ENCODE data around the gene UCHL3.
"Not testable (repeated sequence)": the region's sequence is repeated elsewhere in the genome, so short reads cannot be mapped to it uniquely, and the experiment has no call there.

UCHL3 gene

GRCh38 chr13:75549262-75550158 lies at the start of gene UCHL3:
Gene UCHL3 (plus strand): TSS chr13:75549791. CDS start chr13:75549821, 30 bp downstream.
- peak; percentile 79 for DNase-seq

GRCh38 chr13:75505327-75505726 lies 44.3 kb upstream of the UCHL3 start:
- no peak for DNase-seq

DNA sequence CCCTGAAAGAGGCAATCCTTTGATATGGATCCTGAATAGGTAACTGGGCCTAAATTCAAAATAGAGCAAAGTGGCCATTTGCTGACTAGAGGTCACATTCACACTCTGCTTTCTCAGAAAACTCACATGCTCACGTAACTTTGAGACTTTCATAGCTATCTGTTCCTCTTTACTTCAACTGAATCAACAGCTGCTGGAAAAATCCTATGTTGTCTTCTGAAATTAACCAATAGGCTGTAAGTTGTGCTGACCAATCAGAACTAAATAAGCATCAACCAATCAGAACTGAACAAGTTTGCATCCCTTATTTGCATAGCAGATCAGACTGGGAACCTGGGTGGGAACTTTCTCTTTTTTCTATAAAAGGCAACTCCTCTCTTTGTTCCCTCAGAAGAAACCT lies 43.6 kb upstream of the UCHL3 start:
- DNase-seq = no peak

- DNase-seq = peak; percentile 29
Measured at GRCh38 chr13:75507027-75508001, 42.3 kb upstream of the UCHL3 start.

- no peak for DNase-seq
Measured at GRCh38 chr13:75508002-75508548, 41.5 kb upstream of the UCHL3 start.

GRCh38 chr13:75511051-75511625 lies 38.5 kb upstream of the UCHL3 start:
- DNase-seq = no peak

DNA sequence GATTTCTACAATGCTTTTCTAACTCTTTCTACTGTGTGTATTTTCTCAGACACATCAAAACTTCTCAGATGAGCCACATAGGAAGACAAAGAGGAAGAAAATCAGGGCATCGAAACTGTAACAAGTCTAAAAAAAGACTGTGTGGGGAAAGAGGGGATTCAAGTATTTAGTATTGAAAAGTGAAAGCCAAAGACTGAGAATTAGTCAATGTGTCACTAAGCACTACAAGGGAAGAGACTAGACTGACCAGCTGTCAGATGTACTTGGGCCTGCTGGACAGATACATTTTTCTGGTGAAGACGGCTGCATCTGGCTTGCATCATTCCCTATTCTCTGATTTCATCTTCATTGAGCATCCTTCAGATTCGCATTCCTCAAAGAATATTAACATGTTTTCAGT lies 37.3 kb upstream of the UCHL3 start:
- no peak for DNase-seq

- no peak for DNase-seq
Measured at GRCh38 chr13:75513271-75513670, 36.3 kb upstream of the UCHL3 start.

- DNase-seq = no peak
Measured at GRCh38 chr13:75514080-75514995, 35.3 kb upstream of the UCHL3 start.

- DNase-seq = no peak
Measured at GRCh38 chr13:75518439-75519088, 31.0 kb upstream of the UCHL3 start.

DNA sequence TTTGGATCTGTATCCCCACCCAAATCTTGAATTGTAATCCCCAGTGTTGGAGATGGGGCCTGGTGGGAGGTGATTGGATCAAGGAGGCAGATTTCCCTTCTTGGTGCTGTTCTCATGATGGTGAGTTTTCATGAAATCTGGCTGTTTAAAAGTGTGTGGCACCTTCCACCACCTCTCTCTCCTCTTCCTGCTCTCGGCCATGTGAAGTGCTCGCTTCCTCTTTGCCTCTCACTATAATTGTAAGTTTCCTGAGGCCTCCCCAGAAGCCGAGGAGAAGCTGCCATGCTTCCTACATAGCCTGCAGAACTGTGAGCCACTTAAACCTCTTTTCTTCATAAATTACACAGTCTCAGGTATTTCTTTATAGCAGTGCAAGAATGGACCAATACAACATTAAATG lies 27.6 kb upstream of the UCHL3 start:
- no peak for DNase-seq

DNA sequence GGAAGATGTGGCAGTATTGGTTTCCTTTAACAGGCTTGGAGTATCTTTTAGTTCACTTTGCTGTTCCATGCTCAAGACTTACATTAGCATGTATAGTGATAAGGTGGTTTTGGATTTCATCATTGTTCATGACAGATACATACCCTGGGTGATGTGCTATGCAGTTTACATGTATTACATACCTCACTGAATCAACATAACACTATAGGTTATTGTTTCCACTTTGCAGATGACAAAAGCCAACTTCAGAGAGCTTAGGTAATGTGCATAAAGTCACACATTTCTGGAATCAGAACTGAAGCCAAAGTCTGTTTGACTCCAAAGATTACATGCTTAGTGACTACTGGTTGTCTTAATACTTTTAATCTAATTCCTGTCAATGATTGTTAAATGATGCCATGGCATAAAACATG lies 19.0 kb upstream of the UCHL3 start:
- no peak for DNase-seq

GRCh38 chr13:75533861-75534260 lies 15.7 kb upstream of the UCHL3 start:
- DNase-seq = no peak

- peak; percentile 89 for DNase-seq
Measured at GRCh38 chr13:75537401-75538365, 11.9 kb upstream of the UCHL3 start, which contains the start of gene COMMD6. Gene COMMD6 (minus strand): TSS chr13:75537841. CDS start chr13:75537805, 36 bp downstream.

- DNase-seq = no peak
Measured at GRCh38 chr13:75541287-75541686, 8.3 kb upstream of the UCHL3 start.

DNA sequence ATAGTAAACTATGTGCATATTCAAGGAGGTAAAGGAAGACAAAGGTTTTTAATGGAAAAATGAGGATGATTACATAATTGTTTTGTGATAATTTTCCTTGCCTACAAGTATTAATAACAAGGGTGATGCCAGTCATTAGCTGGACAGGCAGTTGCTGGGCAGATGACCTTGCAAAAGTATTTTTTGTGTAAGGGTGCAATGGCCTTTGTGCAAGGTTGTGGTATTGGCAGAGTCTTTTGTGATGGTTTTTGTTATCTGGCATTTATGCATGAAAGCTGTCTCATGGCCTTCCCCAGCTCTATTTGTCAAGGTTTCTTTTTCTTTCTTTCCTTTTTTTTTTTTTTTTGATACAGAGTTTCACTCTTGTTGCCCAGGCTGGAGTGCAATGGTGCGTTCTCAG lies 7.6 kb upstream of the UCHL3 start:
- DNase-seq = no peak

- DNase-seq = no peak
Measured at GRCh38 chr13:75544681-75545330, 4.8 kb upstream of the UCHL3 start.

DNA sequence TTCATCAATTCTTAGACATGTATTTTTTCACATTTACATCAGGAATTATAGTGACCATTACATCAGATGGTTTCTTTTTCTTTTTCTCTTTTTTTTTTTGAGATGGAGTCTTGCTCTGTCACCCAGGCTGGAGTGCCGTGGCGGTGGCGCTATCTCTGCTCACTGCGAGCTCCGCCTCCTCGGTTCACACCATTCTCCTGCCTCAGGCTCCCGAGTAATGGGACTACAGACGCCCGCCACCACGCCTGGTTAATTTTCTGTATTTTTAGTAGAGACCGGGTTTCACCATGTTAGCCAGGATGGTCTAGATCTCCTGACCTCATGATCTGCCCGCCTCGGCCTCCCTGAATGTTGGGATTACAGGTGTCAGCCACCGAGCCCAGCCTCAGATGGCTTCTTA lies 4.2 kb upstream of the UCHL3 start:
- DNase-seq = not testable (repeated sequence)

- no peak for DNase-seq
Measured at GRCh38 chr13:75547917-75548316, 1.7 kb upstream of the UCHL3 start.

All from SHP77 treated with DMSO at 0.1 percent for 48 hours (cell line).